ENCODE results near the gene TRABD2B.

GRCh38 chr1:47816325-47817071 is 180.7 kb downstream of the TRABD2B start:
- TF ChIP-seq CTCF (IDR thresholded peaks at IDR 0.05; ENCODE audit: borderline replicate concordance, extremely low read depth, low read length, poor library complexity, severe bottlenecking) (no peak), EZH2 (IDR thresholded peaks at IDR 0.05; ENCODE audit: borderline replicate concordance, low read depth, low read length, severe bottlenecking) (no peak)

All from DND-41 (cell line).